H9 (cell line): Measurements from ENCODE around the gene AGTPBP1. TPM values are rescaled to one million over a fixed set of nuclear protein-coding genes. Genes with fewer than 3 reads are reported as not detected.
"Not testable (repeated sequence)": the region's sequence is repeated elsewhere in the genome, so short reads cannot be mapped to it uniquely, and the experiment has no call there.

Source experiments
- DNase-seq: peaks from one replicate; pipeline ENCODE4 v3.0.0-alpha.2; 2017
- H2AFZ ChIP-seq: one replicate; pipeline ENCODE4 v1.6.1; 2013; ENCODE audit warnings: mild to moderate bottlenecking, low read length, control low read depth, moderate library complexity
- H2AK5ac ChIP-seq: 2 replicates; pipeline ENCODE4 v1.6.1; 2013; ENCODE audit warnings: low read length, control low read depth, mixed read lengths; ENCODE audit not compliant: insufficient read length
- H2BK120ac ChIP-seq: one replicate; pipeline ENCODE4 v1.6.1; 2013; ENCODE audit warnings: low read depth, mild to moderate bottlenecking, low read length, control low read depth, inconsistent platforms; ENCODE audit not compliant: poor library complexity, severe bottlenecking
- H2BK12ac ChIP-seq: 2 replicates; pipeline ENCODE4 v1.6.1; 2013; ENCODE audit warnings: low read length, control low read depth, mixed read lengths, low read depth; ENCODE audit not compliant: insufficient read length
- H2BK15ac ChIP-seq: 2 replicates; pipeline ENCODE4 v1.6.1; 2013; ENCODE audit warnings: low read depth, low read length, control low read depth
- H2BK20ac ChIP-seq: one replicate; pipeline ENCODE4 v1.6.1; 2013; ENCODE audit warnings: low read depth, mild to moderate bottlenecking, low read length, control low read depth, inconsistent platforms; ENCODE audit not compliant: poor library complexity, severe bottlenecking
- H2BK5ac ChIP-seq: 2 replicates; pipeline ENCODE4 v1.6.1; 2013; ENCODE audit warnings: low read length, control low read depth, mixed read lengths; ENCODE audit not compliant: insufficient read length
- H3K14ac ChIP-seq: 2 replicates; pipeline ENCODE4 v1.6.1; 2013; ENCODE audit warnings: low read length, control low read depth; ENCODE audit not compliant: insufficient read depth
- H3K18ac ChIP-seq: 2 replicates; pipeline ENCODE4 v1.6.1; 2013; ENCODE audit warnings: low read depth, mild to moderate bottlenecking, mixed read lengths, low read length, control low read depth; ENCODE audit not compliant: insufficient read length
- H3K23ac ChIP-seq: 2 replicates; pipeline ENCODE4 v1.6.1; 2013; ENCODE audit warnings: low read length, control low read depth, mixed read lengths, low read depth; ENCODE audit not compliant: insufficient read length
- H3K23me2 ChIP-seq: 2 replicates; pipeline ENCODE4 v1.6.1; 2013; ENCODE audit warnings: low read depth, mild to moderate bottlenecking, mixed read lengths, low read length, control low read depth; ENCODE audit not compliant: insufficient read length, poor library complexity, severe bottlenecking
- H3K27ac ChIP-seq: 2 replicates; pipeline ENCODE4 v1.5.1; 2013; ENCODE audit warnings: low read length, control low read depth, mixed read lengths, low read depth; ENCODE audit not compliant: insufficient read length
- H3K27me3 ChIP-seq: 2 replicates; pipeline ENCODE4 v1.6.1; 2013; ENCODE audit warnings: low read length, control low read depth, inconsistent platforms; ENCODE audit not compliant: insufficient read depth
- H3K4ac ChIP-seq: 2 replicates; pipeline ENCODE4 v1.6.1; 2013; ENCODE audit warnings: low read depth, mild to moderate bottlenecking, control low read depth, inconsistent platforms, low read length, moderate library complexity
- H3K4me1 ChIP-seq: 2 replicates; pipeline ENCODE4 v1.6.1; 2013; ENCODE audit warnings: low read length, control low read depth, inconsistent platforms; ENCODE audit not compliant: insufficient read depth
- H3K4me2 ChIP-seq: 2 replicates; pipeline ENCODE4 v1.6.1; 2013; ENCODE audit warnings: low read length, control low read depth, mixed read lengths; ENCODE audit not compliant: insufficient read length, insufficient read depth
- H3K56ac ChIP-seq: 2 replicates; pipeline ENCODE4 v1.6.1; 2013; ENCODE audit warnings: low read depth, mild to moderate bottlenecking, mixed read lengths, low read length, control low read depth; ENCODE audit not compliant: insufficient read length
- H3K79me1 ChIP-seq: 2 replicates; pipeline ENCODE4 v1.6.1; 2013; ENCODE audit warnings: low read depth, mild to moderate bottlenecking, moderate library complexity, low read length, control low read depth, inconsistent platforms; ENCODE audit not compliant: insufficient read depth, poor library complexity, severe bottlenecking
- H3K79me2 ChIP-seq: 2 replicates; pipeline ENCODE4 v1.6.1; 2013; ENCODE audit warnings: low read length, control low read depth, inconsistent platforms; ENCODE audit not compliant: insufficient read depth
- H3K9ac ChIP-seq: 2 replicates; pipeline ENCODE4 v1.6.1; 2013; ENCODE audit warnings: low read length, control low read depth, mixed read lengths; ENCODE audit not compliant: insufficient read length; ENCODE audit errors: extremely low read depth
- H3K9me3 ChIP-seq: one replicate; pipeline ENCODE4 v1.6.1; 2013; ENCODE audit warnings: low read depth, low read length, inconsistent platforms; ENCODE audit not compliant: control insufficient read depth
- H3T11ph ChIP-seq: one replicate; pipeline ENCODE4 v1.6.1; 2013; ENCODE audit warnings: mild to moderate bottlenecking, low read length, control low read depth, inconsistent platforms
- H4K20me1 ChIP-seq: one replicate; pipeline ENCODE4 v1.6.1; 2013; ENCODE audit not compliant: control insufficient read depth, insufficient read length, insufficient read depth
- H4K5ac ChIP-seq: 2 replicates; pipeline ENCODE4 v1.6.1; 2013; ENCODE audit warnings: low read depth, mild to moderate bottlenecking, mixed read lengths, low read length, control low read depth; ENCODE audit not compliant: insufficient read length
- H4K8ac ChIP-seq: replicated peaks from 2 replicates; pipeline ENCODE4 v1.6.1; 2013; ENCODE audit warnings: low read length, control low read depth, mixed read lengths, low read depth; ENCODE audit not compliant: insufficient read length
- H4K91ac ChIP-seq: 2 replicates; pipeline ENCODE4 v1.6.1; 2013; ENCODE audit warnings: low read depth, mild to moderate bottlenecking, moderate library complexity, mixed read lengths, low read length, control low read depth; ENCODE audit not compliant: insufficient read length
- H3K27ac Mint-ChIP-seq, 3 experiments: 2 replicates in 2 of 3; 3 replicates in 1 of 3; pipeline ENCODE4 v1.8.0; 2020 to 2021; ENCODE audit warnings: mixed read lengths in 3 of 3, mild to moderate bottlenecking in 1 of 3, moderate library complexity in 1 of 3
- H3K27me3 Mint-ChIP-seq: 2 replicates; pipeline ENCODE4 v1.8.0; 2021; ENCODE audit warnings: low read depth, mild to moderate bottlenecking, moderate library complexity, mixed read lengths
- H3K36me3 Mint-ChIP-seq, 3 experiments: 2 replicates in 2 of 3; 3 replicates in 1 of 3; pipeline ENCODE4 v1.8.0; 2020 to 2021; ENCODE audit warnings: low read depth in 3 of 3, mixed read lengths in 3 of 3; ENCODE audit not compliant: insufficient read depth in 1 of 3
- H3K4me1 Mint-ChIP-seq, 2 experiments: 2 replicates each; pipeline ENCODE4 v1.8.0; 2020; ENCODE audit warnings: mixed read lengths in 2 of 2
- H3K4me3 Mint-ChIP-seq, 2 experiments: 2 replicates in 1 of 2; 3 replicates in 1 of 2; pipeline ENCODE4 v1.8.0; 2020 to 2021; ENCODE audit warnings: mild to moderate bottlenecking in 2 of 2, mixed read lengths in 2 of 2, moderate library complexity in 1 of 2
- H3K9me3 Mint-ChIP-seq, 2 experiments: 2 replicates in 1 of 2; 3 replicates in 1 of 2; pipeline ENCODE4 v1.8.0; 2020; ENCODE audit warnings: mild to moderate bottlenecking in 2 of 2, mixed read lengths in 2 of 2, moderate library complexity in 1 of 2
- WGBS: extraction: QIAGEN DNeasy Blood & Tissue Kit; methylation state at CpG from one replicate; pipeline ENCODE4 v1.1.7; 2013; ENCODE audit warnings: missing lambda C conversion rate, low lambda C conversion rate, mixed read lengths; ENCODE audit not compliant: insufficient read length; ENCODE audit errors: extremely low coverage; 5-methylcytosine and 5-hydroxymethylcytosine counted together
- total RNA-seq: library from RNA; stranded (reverse); gene quantifications from 2 replicates; pipeline ENCODE4 v1.2.1, GENCODE V29; 2021

The AGTPBP1 gene
- total RNA-seq, 1 experiment from 2014 or later, result 53.1 TPM

DNA sequence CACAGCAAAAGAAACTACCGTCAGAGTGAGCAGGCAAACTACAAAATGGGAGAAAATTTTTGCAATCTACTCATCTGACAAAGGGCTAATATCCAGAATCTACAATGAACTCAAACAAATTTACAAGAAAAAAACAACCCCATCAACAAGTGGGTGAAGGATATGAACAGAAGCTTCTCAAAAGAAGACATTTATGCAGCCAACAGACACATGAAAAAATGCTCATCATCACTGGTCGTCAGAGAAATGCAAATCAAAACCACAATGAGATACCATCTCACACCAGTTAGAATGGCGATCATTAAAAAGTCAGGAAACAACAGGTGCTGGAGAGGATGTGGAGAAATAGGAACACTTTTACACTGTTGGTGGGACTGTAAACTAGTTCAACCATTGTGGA lies 20.0 kb upstream of the AGTPBP1 start:
- not testable (repeated sequence) for H4K5ac ChIP-seq, H3T11ph ChIP-seq, H3K9ac ChIP-seq, H3K79me1 ChIP-seq, H3K23ac ChIP-seq, H3K4me1 ChIP-seq, H3K27me3 ChIP-seq, H3K9me3 ChIP-seq, DNase-seq, H3K36me3 Mint-ChIP-seq, H3K79me2 ChIP-seq, H2BK20ac ChIP-seq, H3K4me3 Mint-ChIP-seq, H3K23me2 ChIP-seq, H2BK5ac ChIP-seq, H2BK15ac ChIP-seq, H3K18ac ChIP-seq, H4K20me1 ChIP-seq, H3K27me3 Mint-ChIP-seq, H3K4me1 Mint-ChIP-seq, H4K8ac ChIP-seq, H2AK5ac ChIP-seq, H3K27ac Mint-ChIP-seq, H2BK120ac ChIP-seq, H3K4ac ChIP-seq, H4K91ac ChIP-seq, H2AFZ ChIP-seq, H2BK12ac ChIP-seq, H3K56ac ChIP-seq, H3K4me2 ChIP-seq, H3K27ac ChIP-seq, H3K9me3 Mint-ChIP-seq, H3K14ac ChIP-seq
- no CpG with 5 or more reads among the region's 3 CpGs for WGBS

DNA sequence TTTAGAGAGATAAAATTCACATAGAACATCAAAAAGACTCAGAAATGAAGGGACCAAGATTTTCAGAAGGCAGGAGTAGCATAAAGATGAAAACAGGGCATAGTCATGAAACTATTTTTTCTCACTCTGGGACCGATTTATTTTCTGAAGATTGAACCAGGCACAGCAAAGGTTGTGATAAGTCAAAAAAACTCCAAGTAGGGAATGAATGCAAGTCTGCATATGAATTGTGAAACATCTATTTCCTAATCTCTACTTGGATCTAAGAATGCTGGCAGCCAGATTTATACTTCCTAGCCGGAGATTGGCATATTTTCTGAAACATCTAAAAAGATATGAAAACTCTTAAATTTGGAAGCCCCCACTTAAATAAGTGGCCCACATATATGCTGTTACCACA lies 16.0 kb upstream of the AGTPBP1 start:
- not testable (repeated sequence) for H3K27me3 ChIP-seq, H3K9ac ChIP-seq, H2BK15ac ChIP-seq, H3K4me2 ChIP-seq, H3K4me1 Mint-ChIP-seq, H3K9me3 Mint-ChIP-seq, H3K27ac ChIP-seq, H2BK12ac ChIP-seq, H3T11ph ChIP-seq, H2BK5ac ChIP-seq, H3K4me1 ChIP-seq, H4K5ac ChIP-seq, H2BK120ac ChIP-seq, H2BK20ac ChIP-seq, H3K36me3 Mint-ChIP-seq, H3K4ac ChIP-seq, H3K79me2 ChIP-seq, H3K27ac Mint-ChIP-seq, H3K23me2 ChIP-seq, H2AK5ac ChIP-seq, H3K27me3 Mint-ChIP-seq, H3K9me3 ChIP-seq, H3K56ac ChIP-seq, H2AFZ ChIP-seq, H3K14ac ChIP-seq, H3K4me3 Mint-ChIP-seq, H4K8ac ChIP-seq, DNase-seq, H4K20me1 ChIP-seq, H3K79me1 ChIP-seq, H3K23ac ChIP-seq, H4K91ac ChIP-seq, H3K18ac ChIP-seq
- no CpG with 5 or more reads among the region's 2 CpGs for WGBS
